ENCODE measurements around the gene SDK2. TPM values are rescaled to one million over a fixed set of nuclear protein-coding genes. Genes with fewer than 3 reads are reported as not detected.

SDK2 gene
- polyA plus RNA-seq, 2 of the 4 experiments (the other 2 are of a cell fraction), result 0.36 to 0.57 TPM

DNA sequence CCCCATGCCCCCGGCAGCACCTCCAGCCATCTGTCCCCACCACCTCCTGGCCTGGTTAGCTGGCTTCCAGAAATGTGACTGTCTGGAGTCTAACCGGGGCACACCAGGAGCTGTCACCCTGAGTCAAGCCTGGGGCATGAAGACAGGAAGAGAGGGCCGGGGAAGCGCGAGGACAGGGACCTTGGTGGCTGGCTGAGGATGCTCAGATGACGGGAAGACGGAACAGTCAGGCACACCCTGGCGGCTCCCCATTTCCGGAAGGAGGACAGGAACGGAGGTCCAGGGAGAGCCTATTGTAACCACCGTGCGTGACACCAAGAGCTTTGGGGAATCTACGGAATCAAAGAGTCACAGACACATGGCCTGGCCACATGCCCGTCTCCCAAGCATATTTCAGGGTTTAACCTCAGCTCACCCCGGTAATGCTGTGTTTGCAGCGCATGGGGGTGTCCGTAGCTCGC is 51.7 kb downstream of the SDK2 start (continued):
- TF ChIP-seq, protein P1, sequence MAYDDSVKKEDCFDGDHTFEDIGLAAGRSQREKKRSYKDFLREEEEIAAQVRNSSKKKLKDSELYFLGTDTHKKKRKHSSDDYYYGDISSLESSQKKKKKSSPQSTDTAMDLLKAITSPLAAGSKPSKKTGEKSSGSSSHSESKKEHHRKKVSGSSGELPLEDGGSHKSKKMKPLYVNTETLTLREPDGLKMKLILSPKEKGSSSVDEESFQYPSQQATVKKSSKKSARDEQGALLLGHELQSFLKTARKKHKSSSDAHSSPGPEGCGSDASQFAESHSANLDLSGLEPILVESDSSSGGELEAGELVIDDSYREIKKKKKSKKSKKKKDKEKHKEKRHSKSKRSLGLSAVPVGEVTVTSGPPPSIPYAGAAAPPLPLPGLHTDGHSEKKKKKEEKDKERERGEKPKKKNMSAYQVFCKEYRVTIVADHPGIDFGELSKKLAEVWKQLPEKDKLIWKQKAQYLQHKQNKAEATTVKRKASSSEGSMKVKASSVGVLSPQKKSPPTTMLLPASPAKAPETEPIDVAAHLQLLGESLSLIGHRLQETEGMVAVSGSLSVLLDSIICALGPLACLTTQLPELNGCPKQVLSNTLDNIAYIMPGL (CRISPR knock-in tag; IDR thresholded peaks at IDR 0.05; ENCODE audit: borderline replicate concordance), result no peak
- TF ChIP-seq CBX2 (IDR thresholded peaks at IDR 0.05; ENCODE audit: borderline replicate concordance, low read depth), result no peak
- TF ChIP-seq MYC (IDR thresholded peaks at IDR 0.05; ENCODE audit: borderline replicate concordance, low read length), result no peak

DNA sequence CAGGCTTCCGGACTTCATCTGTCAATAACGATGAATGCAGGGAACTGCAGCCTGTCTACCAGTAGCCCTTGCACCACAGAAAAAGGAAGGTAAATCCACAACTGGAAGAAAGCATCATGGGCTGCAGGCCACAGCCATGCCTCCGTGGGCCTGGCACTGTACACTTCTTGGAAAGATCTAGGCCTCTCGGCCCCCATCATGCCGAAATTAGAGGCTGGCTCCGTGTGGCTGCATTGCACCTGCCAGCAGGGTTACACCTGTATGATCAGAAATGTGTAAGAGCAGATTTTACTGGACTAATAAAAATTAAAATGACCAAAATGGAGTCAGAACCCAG is 52.2 kb downstream of the SDK2 start:
- TF ChIP-seq, protein P1 (CRISPR knock-in tag; IDR thresholded peaks at IDR 0.05; ENCODE audit: borderline replicate concordance), result no peak
- TF ChIP-seq SREBF2 (IDR thresholded peaks at IDR 0.05) (no peak), JUN (IDR thresholded peaks at IDR 0.05) (no peak)
- ATAC-seq (no peak), DNase-seq (ENCODE audit: low read depth in 1 of 2, low spot score in 1 of 2) (no peak), FAIRE-seq (no peak)
- 46% methylated on average over 6 of the region's 6 CpGs for WGBS (ENCODE audit: missing lambda C conversion rate)
- H3K4me2 ChIP-seq, result no peak overlapping the region
- H3K27ac ChIP-seq, result no peak overlapping the region
- CTCF ChIA-PET, result interaction anchor here (1.1 kb wide), 1 partner anchor 162 kb away, joined by 5 read pairs; no protein-coding TSS in a partner anchor
- no peaks in the 10 kb centered on the region for H3K9me3 ChIP-seq
- H3K4me1 ChIP-seq, result no peaks in the 10 kb centered on the region
- H3K4me3 ChIP-seq, result no peak overlapping the region
- POLR2A ChIA-PET, result no interaction called here

DNA sequence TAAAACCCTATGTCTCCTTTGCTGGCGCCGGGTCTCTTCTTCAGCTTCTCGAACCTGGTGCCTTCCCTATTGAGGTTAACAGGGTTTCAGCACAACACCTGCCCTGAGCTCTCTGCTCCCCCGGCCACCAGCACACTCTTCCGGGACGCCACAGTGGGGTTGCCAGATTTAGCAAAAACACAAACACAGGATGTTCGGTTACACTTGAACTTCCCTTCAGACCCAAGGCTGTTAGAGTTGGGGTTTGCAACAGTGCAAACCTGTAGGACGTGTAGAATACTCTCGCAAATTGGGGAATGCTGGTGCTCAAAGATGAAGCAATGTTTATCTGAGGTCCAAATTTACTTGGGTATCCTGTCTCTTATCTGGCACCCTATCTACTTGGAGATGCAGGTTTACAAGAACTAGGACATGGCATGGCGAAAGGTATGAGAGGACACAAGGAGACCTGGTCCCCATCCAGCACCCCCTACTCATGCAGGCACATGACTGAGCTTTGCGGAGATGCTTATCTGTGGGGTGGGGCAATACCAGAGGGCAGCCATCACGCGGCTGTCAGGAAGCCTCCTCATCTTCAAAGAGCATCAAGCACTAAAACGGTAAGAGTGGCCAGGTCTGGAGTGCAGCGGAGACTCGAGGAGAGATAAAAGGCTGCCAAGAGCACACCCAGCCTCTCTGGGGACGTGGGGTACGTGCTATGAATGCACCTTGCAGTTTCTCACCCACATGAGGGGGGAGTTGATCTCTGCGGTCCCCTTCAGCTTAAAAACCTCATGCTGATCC is 52.8 kb downstream of the SDK2 start:
- Histone ChIP-seq H3K4me3 (no peak overlapping the region), H3K4me1 (no peaks in the 10 kb centered on the region), H3K4me2 (no peak overlapping the region), H3K27ac (no peak overlapping the region), H3K9me3 (no peaks in the 10 kb centered on the region)
- ChIA-PET POLR2A (no interaction called here), CTCF (interaction anchor here (1.1 kb wide), 1 partner anchor 162 kb away, joined by 5 read pairs; no protein-coding TSS in a partner anchor)
- TF ChIP-seq MYC (IDR thresholded peaks at IDR 0.05; ENCODE audit: borderline replicate concordance, low read length), result no peak
- TF ChIP-seq, protein P2, sequence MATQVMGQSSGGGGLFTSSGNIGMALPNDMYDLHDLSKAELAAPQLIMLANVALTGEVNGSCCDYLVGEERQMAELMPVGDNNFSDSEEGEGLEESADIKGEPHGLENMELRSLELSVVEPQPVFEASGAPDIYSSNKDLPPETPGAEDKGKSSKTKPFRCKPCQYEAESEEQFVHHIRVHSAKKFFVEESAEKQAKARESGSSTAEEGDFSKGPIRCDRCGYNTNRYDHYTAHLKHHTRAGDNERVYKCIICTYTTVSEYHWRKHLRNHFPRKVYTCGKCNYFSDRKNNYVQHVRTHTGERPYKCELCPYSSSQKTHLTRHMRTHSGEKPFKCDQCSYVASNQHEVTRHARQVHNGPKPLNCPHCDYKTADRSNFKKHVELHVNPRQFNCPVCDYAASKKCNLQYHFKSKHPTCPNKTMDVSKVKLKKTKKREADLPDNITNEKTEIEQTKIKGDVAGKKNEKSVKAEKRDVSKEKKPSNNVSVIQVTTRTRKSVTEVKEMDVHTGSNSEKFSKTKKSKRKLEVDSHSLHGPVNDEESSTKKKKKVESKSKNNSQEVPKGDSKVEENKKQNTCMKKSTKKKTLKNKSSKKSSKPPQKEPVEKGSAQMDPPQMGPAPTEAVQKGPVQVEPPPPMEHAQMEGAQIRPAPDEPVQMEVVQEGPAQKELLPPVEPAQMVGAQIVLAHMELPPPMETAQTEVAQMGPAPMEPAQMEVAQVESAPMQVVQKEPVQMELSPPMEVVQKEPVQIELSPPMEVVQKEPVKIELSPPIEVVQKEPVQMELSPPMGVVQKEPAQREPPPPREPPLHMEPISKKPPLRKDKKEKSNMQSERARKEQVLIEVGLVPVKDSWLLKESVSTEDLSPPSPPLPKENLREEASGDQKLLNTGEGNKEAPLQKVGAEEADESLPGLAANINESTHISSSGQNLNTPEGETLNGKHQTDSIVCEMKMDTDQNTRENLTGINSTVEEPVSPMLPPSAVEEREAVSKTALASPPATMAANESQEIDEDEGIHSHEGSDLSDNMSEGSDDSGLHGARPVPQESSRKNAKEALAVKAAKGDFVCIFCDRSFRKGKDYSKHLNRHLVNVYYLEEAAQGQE (IDR thresholded peaks at IDR 0.05), result no peak
- TF ChIP-seq FOXS1 (CRISPR knock-in tag; IDR thresholded peaks at IDR 0.05), result no peak
- TF ChIP-seq ZSCAN20 (CRISPR knock-in tag; IDR thresholded peaks at IDR 0.05), result no peak
- no peak for TF ChIP-seq BHLHE40 (IDR thresholded peaks at IDR 0.05; ENCODE audit: low read depth, low read length)
- TF ChIP-seq, protein P3, sequence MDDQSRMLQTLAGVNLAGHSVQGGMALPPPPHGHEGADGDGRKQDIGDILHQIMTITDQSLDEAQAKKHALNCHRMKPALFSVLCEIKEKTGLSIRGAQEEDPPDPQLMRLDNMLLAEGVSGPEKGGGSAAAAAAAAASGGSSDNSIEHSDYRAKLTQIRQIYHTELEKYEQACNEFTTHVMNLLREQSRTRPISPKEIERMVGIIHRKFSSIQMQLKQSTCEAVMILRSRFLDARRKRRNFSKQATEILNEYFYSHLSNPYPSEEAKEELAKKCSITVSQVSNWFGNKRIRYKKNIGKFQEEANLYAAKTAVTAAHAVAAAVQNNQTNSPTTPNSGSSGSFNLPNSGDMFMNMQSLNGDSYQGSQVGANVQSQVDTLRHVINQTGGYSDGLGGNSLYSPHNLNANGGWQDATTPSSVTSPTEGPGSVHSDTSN (IDR thresholded peaks at IDR 0.05), result no peak
- TF ChIP-seq, protein P4, sequence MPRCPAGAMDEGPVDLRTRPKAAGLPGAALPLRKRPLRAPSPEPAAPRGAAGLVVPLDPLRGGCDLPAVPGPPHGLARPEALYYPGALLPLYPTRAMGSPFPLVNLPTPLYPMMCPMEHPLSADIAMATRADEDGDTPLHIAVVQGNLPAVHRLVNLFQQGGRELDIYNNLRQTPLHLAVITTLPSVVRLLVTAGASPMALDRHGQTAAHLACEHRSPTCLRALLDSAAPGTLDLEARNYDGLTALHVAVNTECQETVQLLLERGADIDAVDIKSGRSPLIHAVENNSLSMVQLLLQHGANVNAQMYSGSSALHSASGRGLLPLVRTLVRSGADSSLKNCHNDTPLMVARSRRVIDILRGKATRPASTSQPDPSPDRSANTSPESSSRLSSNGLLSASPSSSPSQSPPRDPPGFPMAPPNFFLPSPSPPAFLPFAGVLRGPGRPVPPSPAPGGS (IDR thresholded peaks at IDR 0.05), result no peak
- no peak for TF ChIP-seq HOXA7 (CRISPR knock-in tag; IDR thresholded peaks at IDR 0.05)
- TF ChIP-seq CBX2 (IDR thresholded peaks at IDR 0.05; ENCODE audit: borderline replicate concordance, low read depth), result no peak
- TF ChIP-seq SREBF2 (IDR thresholded peaks at IDR 0.05), result no peak
- no peak for TF ChIP-seq EHF (CRISPR knock-in tag; IDR thresholded peaks at IDR 0.05)
- TF ChIP-seq TFCP2L1 (CRISPR knock-in tag; IDR thresholded peaks at IDR 0.05), result no peak
- TF ChIP-seq, protein P5, sequence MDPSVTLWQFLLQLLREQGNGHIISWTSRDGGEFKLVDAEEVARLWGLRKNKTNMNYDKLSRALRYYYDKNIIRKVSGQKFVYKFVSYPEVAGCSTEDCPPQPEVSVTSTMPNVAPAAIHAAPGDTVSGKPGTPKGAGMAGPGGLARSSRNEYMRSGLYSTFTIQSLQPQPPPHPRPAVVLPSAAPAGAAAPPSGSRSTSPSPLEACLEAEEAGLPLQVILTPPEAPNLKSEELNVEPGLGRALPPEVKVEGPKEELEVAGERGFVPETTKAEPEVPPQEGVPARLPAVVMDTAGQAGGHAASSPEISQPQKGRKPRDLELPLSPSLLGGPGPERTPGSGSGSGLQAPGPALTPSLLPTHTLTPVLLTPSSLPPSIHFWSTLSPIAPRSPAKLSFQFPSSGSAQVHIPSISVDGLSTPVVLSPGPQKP (IDR thresholded peaks at IDR 0.05; ENCODE audit: low read depth, low read length), result no peak
- no peak for TF ChIP-seq EHMT2 (IDR thresholded peaks at IDR 0.05; ENCODE audit: low read depth)
- DNase-seq (ENCODE audit: low read depth in 1 of 2, low spot score in 1 of 2) (no peak), FAIRE-seq (no peak), ATAC-seq (no peak)
- WGBS (ENCODE audit: missing lambda C conversion rate), result 54% methylated on average over 19 of the region's 19 CpGs

All from A549 (cell line).